ENCODE data around the gene KDF1.

DNA sequence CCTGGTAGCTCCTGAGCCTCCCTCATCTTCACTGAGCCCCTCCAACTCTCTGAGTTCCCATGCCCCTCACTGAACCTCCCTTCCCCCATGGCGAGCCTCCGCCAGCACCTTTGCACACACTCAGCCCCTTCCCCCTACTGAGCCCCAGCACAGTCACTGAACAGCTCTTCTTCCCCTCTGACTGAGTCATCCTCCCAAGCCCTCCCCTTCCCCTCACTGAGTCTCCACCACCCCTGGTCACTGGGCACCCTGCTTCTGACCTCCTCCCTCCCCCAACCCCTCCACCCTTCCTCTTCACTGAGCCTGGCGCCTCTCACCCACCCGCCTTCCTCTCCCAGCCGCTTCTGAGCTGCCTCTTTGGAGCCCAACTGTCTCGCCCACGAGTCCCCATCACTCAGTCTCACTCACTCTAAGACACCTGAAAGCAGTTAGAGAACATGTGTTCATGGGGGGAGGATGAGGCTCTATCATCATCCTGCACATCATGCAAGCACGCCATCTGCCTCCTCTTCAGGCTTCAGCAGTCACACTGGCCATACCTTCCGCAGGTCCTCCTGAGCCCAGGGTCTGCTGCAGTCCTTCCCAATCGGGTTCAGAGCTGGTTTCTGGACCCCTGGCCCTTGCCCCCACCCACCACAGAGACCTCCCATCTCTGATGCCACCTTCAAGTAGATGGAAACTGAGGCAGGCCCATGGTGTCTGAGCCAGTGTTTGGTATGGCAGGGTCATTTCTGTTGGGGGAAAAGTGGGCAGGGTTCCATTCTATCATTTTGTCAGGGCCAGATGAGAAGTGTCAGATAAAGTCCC is 31.2 kb upstream of the KDF1 start:
- TF ChIP-seq GATA3 (IDR thresholded peaks at IDR 0.05; ENCODE audit: low read depth, low read length) = no peak
- TF ChIP-seq GATA2 (IDR thresholded peaks at IDR 0.05; ENCODE audit: low read depth, low read length) = no peak

All from SH-SY5Y (cell line).